IMR-90 (cell line): ENCODE data around the gene ABCA4. TPM values are rescaled to one million over a fixed set of nuclear protein-coding genes. Genes with fewer than 3 reads are reported as not detected.

Experiments
- ATAC-seq: fragments of 200-7000 bp; cut with Tn5 transposase; 2 replicates; pipeline ENCODE4 v1.9.1; 2020; ENCODE audit warnings: low read depth, mild to moderate bottlenecking, moderate library complexity
- BruUV-seq: library from RNA; stranded (reverse); fragments of 400-500 nt; replicated peaks from 2 replicates; lab custom pipeline; 2021; lab: Mats Ljungman, UMichigan
- CTCF ChIA-PET: fragments of 300-600 bp; formaldehyde crosslinking; extraction: SDS; loops from one replicate; lab custom pipeline; 2021; ENCODE audit warnings: antibody characterized with exemption; lab: Yijun Ruan, JAX
- POLR2A ChIA-PET: fragments of 300-600 bp; sonication (Branson Sonifier 250); formaldehyde crosslinking; loops from one replicate; lab custom pipeline; 2022; ENCODE audit warnings: antibody characterized with exemption; ENCODE audit not compliant: unreplicated experiment; lab: Charles Lee
- DNase-seq: peaks from one replicate; pipeline ENCODE4 v3.0.0; 2013
- H2AFZ ChIP-seq: replicated peaks from 2 replicates; pipeline ENCODE3; 2013; ENCODE audit warnings: low read length, mild to moderate bottlenecking; ENCODE audit not compliant: poor library complexity
- H2AK5ac ChIP-seq: 2 replicates; pipeline ENCODE4 v1.6.1; 2013; ENCODE audit warnings: low read depth, low read length, inconsistent platforms
- H2AK9ac ChIP-seq: replicated peaks from 2 replicates; pipeline ENCODE3; 2013; ENCODE audit warnings: mild to moderate bottlenecking, low read depth, low read length, moderate library complexity; ENCODE audit not compliant: poor library complexity
- H2BK120ac ChIP-seq: 2 replicates; pipeline ENCODE4 v1.6.1; 2013; ENCODE audit warnings: low read depth, low read length, inconsistent platforms
- H2BK15ac ChIP-seq: 3 replicates; pipeline ENCODE4 v1.6.1; 2013; ENCODE audit warnings: low read depth, low read length, inconsistent platforms
- H2BK20ac ChIP-seq: 2 replicates; pipeline ENCODE4 v1.6.1; 2013; ENCODE audit warnings: low read depth, mild to moderate bottlenecking, inconsistent platforms, low read length, moderate library complexity
- H2BK5ac ChIP-seq: 2 replicates; pipeline ENCODE4 v1.6.1; 2013; ENCODE audit warnings: mild to moderate bottlenecking, low read depth, low read length, inconsistent platforms; ENCODE audit not compliant: poor library complexity, severe bottlenecking
- H3K14ac ChIP-seq: replicated peaks from 2 replicates; pipeline ENCODE4 v1.6.1; 2013; ENCODE audit warnings: low read depth, low read length, inconsistent platforms
- H3K18ac ChIP-seq: 2 replicates; pipeline ENCODE4 v1.6.1; 2013; ENCODE audit warnings: low read depth, low read length, control low read depth
- H3K23ac ChIP-seq: 2 replicates; pipeline ENCODE4 v1.6.1; 2013; ENCODE audit warnings: low read depth, low read length, inconsistent platforms
- H3K27ac ChIP-seq: 2 replicates; pipeline ENCODE4 v1.5.1; 2013; ENCODE audit warnings: mild to moderate bottlenecking, control low read depth, low read length; ENCODE audit not compliant: insufficient read depth
- H3K27me3 ChIP-seq: 2 replicates; pipeline ENCODE4 v1.6.1; 2013; ENCODE audit warnings: low read length; ENCODE audit not compliant: control insufficient read depth, insufficient read depth
- H3K36me3 ChIP-seq: 2 replicates; pipeline ENCODE4 v1.6.1; 2013; ENCODE audit warnings: low read length, mixed read lengths; ENCODE audit not compliant: control insufficient read depth, insufficient read depth
- H3K4ac ChIP-seq: 2 replicates; pipeline ENCODE4 v1.6.1; 2013; ENCODE audit warnings: low read depth, low read length, inconsistent platforms
- H3K4me1 ChIP-seq: 2 replicates; pipeline ENCODE4 v1.6.1; 2013; ENCODE audit warnings: low read length, mixed read lengths; ENCODE audit not compliant: control insufficient read depth, insufficient read depth
- H3K4me2 ChIP-seq: 2 replicates; pipeline ENCODE4 v1.6.1; 2013; ENCODE audit warnings: low read depth, mild to moderate bottlenecking, control low read depth, low read length, moderate library complexity
- H3K4me3 ChIP-seq: 2 replicates; pipeline ENCODE4 v1.5.1; 2013; ENCODE audit warnings: low read depth, mild to moderate bottlenecking, control low read depth, low read length, moderate library complexity; ENCODE audit not compliant: insufficient read depth
- H3K56ac ChIP-seq: 2 replicates; pipeline ENCODE4 v1.6.1; 2013; ENCODE audit warnings: low read length, inconsistent platforms; ENCODE audit not compliant: insufficient read depth; ENCODE audit errors: extremely low read depth
- H3K79me1 ChIP-seq, 2 experiments: 2 replicates each; pipeline ENCODE4 v1.6.1; 2013; ENCODE audit warnings: low read length in 2 of 2, inconsistent platforms in 1 of 2, low read depth in 1 of 2
- H3K9ac ChIP-seq: 2 replicates; pipeline ENCODE4 v1.6.1; 2013; ENCODE audit warnings: low read depth, low read length, control low read depth
- H3K9me1 ChIP-seq: 2 replicates; pipeline ENCODE4 v1.6.1; 2013; ENCODE audit warnings: low read length, inconsistent platforms; ENCODE audit not compliant: insufficient read depth
- H3K9me3 ChIP-seq: 2 replicates; pipeline ENCODE4 v1.6.1; 2013; ENCODE audit warnings: low read length; ENCODE audit not compliant: control insufficient read depth, insufficient read depth
- H4K20me1 ChIP-seq: 2 replicates; pipeline ENCODE4 v1.6.1; 2013; ENCODE audit warnings: low read length, inconsistent platforms; ENCODE audit not compliant: insufficient read depth
- H4K5ac ChIP-seq: 2 replicates; pipeline ENCODE4 v1.6.1; 2013; ENCODE audit warnings: mild to moderate bottlenecking, low read depth, low read length, control low read depth
- H4K8ac ChIP-seq, 2 experiments: 2 replicates each; pipeline ENCODE4 v1.6.1; 2013; ENCODE audit warnings: low read depth in 2 of 2, low read length in 2 of 2, control low read depth in 1 of 2, inconsistent platforms in 1 of 2
- H4K91ac ChIP-seq: 2 replicates; pipeline ENCODE4 v1.6.1; 2013; ENCODE audit warnings: low read depth, low read length, inconsistent platforms; ENCODE audit not compliant: insufficient read depth
- BHLHE40 ChIP-seq: fragments of 150-350 bp; IDR thresholded peaks from 2 replicates; pipeline ENCODE4 v1.6.1; 2016; ENCODE audit warnings: mild to moderate bottlenecking, low read depth, low read length
- CEBPB ChIP-seq: IDR thresholded peaks from 2 replicates; pipeline ENCODE4 v1.6.1; 2012; ENCODE audit warnings: low read depth, low read length, improper control_type of control experiment
- CHD1 ChIP-seq: IDR thresholded peaks from 2 replicates; pipeline ENCODE4 v1.6.1; 2012; ENCODE audit warnings: low read depth, low read length, improper control_type of control experiment
- FOS ChIP-seq: fragments of 150-350 bp; IDR thresholded peaks from 2 replicates; pipeline ENCODE4 v1.6.1; 2016; ENCODE audit warnings: low read depth, low read length
- MAFK ChIP-seq: IDR thresholded peaks from 2 replicates; pipeline ENCODE4 v1.6.1; 2012; ENCODE audit warnings: low read depth, low read length, improper control_type of control experiment
- MAZ ChIP-seq: IDR thresholded peaks from 2 replicates; pipeline ENCODE4 v1.6.1; 2012; ENCODE audit warnings: low read depth, mild to moderate bottlenecking, low read length, improper control_type of control experiment, moderate library complexity, borderline replicate concordance
- NFE2L2 ChIP-seq: fragments of 150-350 bp; IDR thresholded peaks from 2 replicates; pipeline ENCODE4 v1.6.1; 2016; ENCODE audit warnings: low read depth, mild to moderate bottlenecking, low read length
- POLR2A ChIP-seq: IDR thresholded peaks from 2 replicates; pipeline ENCODE4 v1.6.1; 2012; ENCODE audit warnings: mild to moderate bottlenecking, low read depth, low read length
- RAD21 ChIP-seq: IDR thresholded peaks from 2 replicates; pipeline ENCODE4 v1.6.1; 2012; ENCODE audit warnings: low read length, improper control_type of control experiment
- SMC3 ChIP-seq: fragments of 150-350 bp; IDR thresholded peaks from 2 replicates; pipeline ENCODE4 v1.6.1; 2016; ENCODE audit warnings: low read depth, mild to moderate bottlenecking, antibody characterized with exemption, low read length, moderate library complexity
- WGBS, 2 experiments: methylation state at CpG; one replicate each; pipeline versions ENCODE4 v1.1.5 to v1.1.7; 2013; ENCODE audit warnings: missing lambda C conversion rate in 2 of 2; ENCODE audit not compliant: insufficient read length in 1 of 2; ENCODE audit errors: extremely low coverage in 2 of 2; 5-methylcytosine and 5-hydroxymethylcytosine counted together
- dilution Hi-C: fragments of 300-500 bp; cut with HindIII; formaldehyde crosslinking; loops from one replicate; pipeline ENCODE4 v1.14.3; 2018; ENCODE audit warnings: low sequenced_read_pairs; ENCODE audit not compliant: unreplicated experiment
- in situ Hi-C: fragments of 300-500 bp; cut with MboI; formaldehyde crosslinking; loops from 3 replicates; pipeline ENCODE4 v1.14.3; 2019; ENCODE audit warnings: low sequenced_read_pairs, inconsistent platforms, mixed read lengths
- intact Hi-C: fragments of 100-400 bp; cut with micrococcal nuclease; formaldehyde crosslinking; loops from 2 replicates; pipeline ENCODE4 v1.10.0; 2022
- polyA plus RNA-seq, 3 experiments: library from polyadenylated mRNA; depleted of rRNA; stranded (reverse); fragments of >200 nt; gene quantifications; 2 replicates each; pipeline ENCODE4 v1.2.3, GENCODE V29; 2012; ENCODE audit warnings: low replicate concordance in 1 of 3
- total RNA-seq: library from RNA; depleted of rRNA; stranded (reverse); fragments of >200 nt; gene quantifications from 2 replicates; pipeline ENCODE4 v1.2.3, GENCODE V29; 2012
- TF ChIP-seq, protein P1 (sequence below): conservative IDR thresholded peaks from 2 replicates; pipeline ENCODE4 v1.5.1; 2012; ENCODE audit warnings: mild to moderate bottlenecking, low read depth, low read length, improper control_type of control experiment
- TF ChIP-seq, protein P2 (sequence below): fragments of 150-350 bp; IDR thresholded peaks from 2 replicates; pipeline ENCODE4 v1.6.1; 2017; ENCODE audit warnings: mild to moderate bottlenecking, antibody characterized with exemption, low read length, low read depth

Gene ABCA4
- total and polyA plus RNA-seq, 2 of the 4 experiments (the other 2 are of a cell fraction): under 0.01 to 0.36 TPM

DNA sequence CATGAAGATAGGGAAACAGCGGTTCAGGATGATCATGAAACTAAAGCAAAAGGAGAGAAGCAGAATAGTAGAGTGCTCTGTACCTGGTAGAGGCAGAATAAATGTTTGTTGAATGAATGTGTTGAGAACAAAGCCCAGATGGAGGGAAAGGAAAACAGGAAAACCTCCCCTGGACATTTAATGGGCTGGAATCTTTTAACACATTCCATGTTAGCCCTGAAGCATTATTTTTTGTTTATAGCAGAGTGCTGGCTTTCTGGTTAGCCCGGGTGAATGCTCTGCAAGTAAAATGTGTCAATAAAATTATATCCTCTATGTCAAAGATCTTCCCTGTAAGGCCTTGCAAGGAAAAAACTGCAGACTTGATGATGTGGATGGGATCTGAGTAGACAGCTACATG, 60.2 kb downstream of the ABCA4 start (continued):
- no peak for TF ChIP-seq MAFK
- no peak for TF ChIP-seq CEBPB
- no peak for TF ChIP-seq FOS
- TF ChIP-seq RAD21: no peak
- TF ChIP-seq, protein P1, sequence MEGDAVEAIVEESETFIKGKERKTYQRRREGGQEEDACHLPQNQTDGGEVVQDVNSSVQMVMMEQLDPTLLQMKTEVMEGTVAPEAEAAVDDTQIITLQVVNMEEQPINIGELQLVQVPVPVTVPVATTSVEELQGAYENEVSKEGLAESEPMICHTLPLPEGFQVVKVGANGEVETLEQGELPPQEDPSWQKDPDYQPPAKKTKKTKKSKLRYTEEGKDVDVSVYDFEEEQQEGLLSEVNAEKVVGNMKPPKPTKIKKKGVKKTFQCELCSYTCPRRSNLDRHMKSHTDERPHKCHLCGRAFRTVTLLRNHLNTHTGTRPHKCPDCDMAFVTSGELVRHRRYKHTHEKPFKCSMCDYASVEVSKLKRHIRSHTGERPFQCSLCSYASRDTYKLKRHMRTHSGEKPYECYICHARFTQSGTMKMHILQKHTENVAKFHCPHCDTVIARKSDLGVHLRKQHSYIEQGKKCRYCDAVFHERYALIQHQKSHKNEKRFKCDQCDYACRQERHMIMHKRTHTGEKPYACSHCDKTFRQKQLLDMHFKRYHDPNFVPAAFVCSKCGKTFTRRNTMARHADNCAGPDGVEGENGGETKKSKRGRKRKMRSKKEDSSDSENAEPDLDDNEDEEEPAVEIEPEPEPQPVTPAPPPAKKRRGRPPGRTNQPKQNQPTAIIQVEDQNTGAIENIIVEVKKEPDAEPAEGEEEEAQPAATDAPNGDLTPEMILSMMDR: no peak
- TF ChIP-seq POLR2A: no peak

DNA sequence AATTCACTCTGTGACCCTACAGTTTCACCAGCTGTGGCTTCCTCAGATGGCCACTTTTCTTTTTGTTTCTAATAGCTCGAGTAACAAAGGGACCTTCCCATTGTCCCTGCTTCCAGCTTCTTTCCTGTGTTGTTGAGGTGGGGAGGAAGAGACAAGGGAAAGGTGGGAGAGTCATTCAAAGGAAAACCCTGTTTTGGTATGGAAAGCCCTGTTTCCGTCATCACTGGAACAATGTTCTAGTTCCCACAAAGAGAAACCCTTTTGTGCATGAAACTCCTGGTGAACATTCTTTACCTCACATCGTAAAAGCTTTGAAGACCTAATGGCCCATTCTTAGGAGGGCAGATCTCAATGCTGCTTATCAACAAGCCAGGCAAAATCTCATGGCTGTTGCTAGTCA, 62.2 kb downstream of the ABCA4 start:
- H3K4me2 ChIP-seq: no peak overlapping the region
- H4K8ac ChIP-seq: no peak overlapping the region
- no peaks in the 10 kb centered on the region for H3K27me3 ChIP-seq
- in situ Hi-C loops: loop anchor here (25.0 kb wide), 1 partner anchor 754 kb away; the partner anchor contains the start of gene SLC44A3
- H2AK5ac ChIP-seq: no peak overlapping the region
- CTCF ChIA-PET: interaction anchor here (0.8 to 8.9 kb wide), 3 partner anchors 13 to 275 kb away, joined by 3 to 119 read pairs (median 4); no protein-coding TSS in a partner anchor
- no peak overlapping the region for H3K4me3 ChIP-seq
- no peak for DNase-seq
- H3K18ac ChIP-seq: no peak overlapping the region
- H4K5ac ChIP-seq: no peak overlapping the region
- H4K20me1 ChIP-seq: no peaks in the 10 kb centered on the region
- H4K91ac ChIP-seq: no peak overlapping the region
- intact Hi-C loops: no loop called here
- no peak overlapping the region for H2BK120ac ChIP-seq
- BruUV-seq: no TSS peak
- H2BK20ac ChIP-seq: no peak overlapping the region
- H2BK5ac ChIP-seq: no peak overlapping the region
- H3K9me1 ChIP-seq: peaks cover 11% of the 10 kb centered on the region
- no peak overlapping the region for H3K27ac ChIP-seq
- H3K14ac ChIP-seq: no peak overlapping the region
- POLR2A ChIA-PET: no interaction called here
- no peak overlapping the region for H3K56ac ChIP-seq
- no peaks in the 10 kb centered on the region for H3K9me3 ChIP-seq
- no peak overlapping the region for H2AFZ ChIP-seq
- ATAC-seq: no peak
- no peak overlapping the region for H3K9ac ChIP-seq
- no peaks in the 10 kb centered on the region for H3K79me1 ChIP-seq
- 0 out of 3 replicates have a peak overlapping the region, but pooled peaks have one; percentile 6 for H2BK15ac ChIP-seq
- H3K4ac ChIP-seq: no peak overlapping the region
- no peak overlapping the region for H3K23ac ChIP-seq
- peaks cover 18% of the 10 kb centered on the region for H3K4me1 ChIP-seq
- no peaks in the 10 kb centered on the region for H3K36me3 ChIP-seq
- WGBS, 2 experiments: no CpG with 5 or more reads among the region's 3 CpGs
- no peak overlapping the region for H2AK9ac ChIP-seq
- dilution Hi-C loops: no loop called here
- TF ChIP-seq BHLHE40: no peak
- TF ChIP-seq, protein P2, sequence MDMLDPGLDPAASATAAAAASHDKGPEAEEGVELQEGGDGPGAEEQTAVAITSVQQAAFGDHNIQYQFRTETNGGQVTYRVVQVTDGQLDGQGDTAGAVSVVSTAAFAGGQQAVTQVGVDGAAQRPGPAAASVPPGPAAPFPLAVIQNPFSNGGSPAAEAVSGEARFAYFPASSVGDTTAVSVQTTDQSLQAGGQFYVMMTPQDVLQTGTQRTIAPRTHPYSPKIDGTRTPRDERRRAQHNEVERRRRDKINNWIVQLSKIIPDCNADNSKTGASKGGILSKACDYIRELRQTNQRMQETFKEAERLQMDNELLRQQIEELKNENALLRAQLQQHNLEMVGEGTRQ: no peak
- TF ChIP-seq MAZ: no peak
- TF ChIP-seq FOS: no peak
- TF ChIP-seq CHD1: no peak
- TF ChIP-seq NFE2L2: no peak
- no peak for TF ChIP-seq SMC3
